Kidney tubule cell (primary cell): ENCODE measurements around the gene ESRRA.
"Not testable (repeated sequence)": the region's sequence is repeated elsewhere in the genome, so short reads cannot be mapped to it uniquely, and the experiment has no call there.

Experiments used
- DNase-seq: peaks from one replicate; pipeline ENCODE4 v3.0.0-alpha.2; 2018; ENCODE audit warnings: low spot score

ESRRA gene

GRCh38 chr11:64292460-64293254, 12.7 kb upstream of the ESRRA start:
- DNase-seq = no peak

- no peak for DNase-seq
These were observed 10.6 kb upstream of the ESRRA start for GRCh38 chr11:64294774-64295173.

- DNase-seq = no peak
These were observed 9.6 kb upstream of the ESRRA start for GRCh38 chr11:64295760-64296159.

GRCh38 chr11:64296236-64296635, 9.1 kb upstream of the ESRRA start:
- DNase-seq = no peak

GRCh38 chr11:64296830-64297698, 8.3 kb upstream of the ESRRA start:
- DNase-seq = no peak

GRCh38 chr11:64297699-64298358, 7.5 kb upstream of the ESRRA start:
- peak; percentile 67 for DNase-seq

- no peak for DNase-seq
These were observed 6.1 kb upstream of the ESRRA start for GRCh38 chr11:64298966-64299846.

GRCh38 chr11:64299847-64300648, 5.3 kb upstream of the ESRRA start, which contains the start of gene CATSPERZ:
CATSPERZ (plus strand) TSS chr11:64300358; CDS start chr11:64300411, 53 bp downstream.
- DNase-seq = no peak

GRCh38 chr11:64303109-64304031, 2.0 kb upstream of the ESRRA start:
- no peak for DNase-seq

- no peak for DNase-seq
These were observed 1.4 kb upstream of the ESRRA start for GRCh38 chr11:64304032-64304315.

- peak; percentile 92 for DNase-seq
These were observed 830 bp upstream of the ESRRA start for GRCh38 chr11:64304316-64305072.

- DNase-seq = peak; percentile 75
These were observed 603 bp downstream of the ESRRA start for GRCh38 chr11:64305691-64306562.

- no peak for DNase-seq
These were observed 1.2 kb downstream of the ESRRA start for GRCh38 chr11:64306563-64306875.

- DNase-seq = peak; percentile 44
These were observed 1.7 kb downstream of the ESRRA start for GRCh38 chr11:64306876-64307622.

- not testable (repeated sequence) for DNase-seq
These were observed 2.5 kb downstream of the ESRRA start for GRCh38 chr11:64307795-64308194.

GRCh38 chr11:64312947-64313346, 7.6 kb downstream of the ESRRA start:
- no peak for DNase-seq

GRCh38 chr11:64313491-64314145, 8.3 kb downstream of the ESRRA start:
- no peak for DNase-seq
